Measurements from ENCODE around the gene LMNTD1.
"Not testable (repeated sequence)": the region's sequence is repeated elsewhere in the genome, so short reads cannot be mapped to it uniquely, and the experiment has no call there.

LMNTD1 gene

GRCh38 chr12:25553098-25553497, at the start of gene LMNTD1:
Gene LMNTD1, minus strand, starts transcription at chr12:25553283. Its CDS starts 324 bp downstream, at chr12:25552959.
- no peak for TF ChIP-seq CTCF (IDR thresholded peaks at IDR 0.05; ENCODE audit: low read depth, low read length)
- peak; percentile 84 for DNase-seq (ENCODE audit: low read depth, low spot score)
- in situ Hi-C loops (cut with HindIII; ENCODE audit: low sequenced_read_pairs), result no loop called here
- H3K4me3 ChIP-seq (ENCODE audit: low read depth, low read length), result no peak within 1 kb of the TSS

GRCh38 chr12:25598956-25599355, 45.9 kb upstream of the LMNTD1 start:
- in situ Hi-C loops (cut with HindIII; ENCODE audit: low sequenced_read_pairs), result no loop called here
- no peak for DNase-seq (ENCODE audit: low read depth, low spot score)
- no peak for TF ChIP-seq CTCF (IDR thresholded peaks at IDR 0.05; ENCODE audit: low read depth, low read length)
- no peak overlapping the region for H3K4me3 ChIP-seq (ENCODE audit: low read depth, low read length)

GRCh38 chr12:25595496-25595895, 42.4 kb upstream of the LMNTD1 start:
- DNase-seq (ENCODE audit: low read depth, low spot score); H3K4me3 ChIP-seq (ENCODE audit: low read depth, low read length); in situ Hi-C loops (cut with HindIII; ENCODE audit: low sequenced_read_pairs): not testable (repeated sequence)

GRCh38 chr12:25594376-25594775, 41.3 kb upstream of the LMNTD1 start:
- in situ Hi-C loops (cut with HindIII; ENCODE audit: low sequenced_read_pairs), result no loop called here
- no peak for DNase-seq (ENCODE audit: low read depth, low spot score)
- TF ChIP-seq CTCF (IDR thresholded peaks at IDR 0.05; ENCODE audit: low read depth, low read length), result no peak

GRCh38 chr12:25592725-25593495, 39.8 kb upstream of the LMNTD1 start:
- TF ChIP-seq CTCF (IDR thresholded peaks at IDR 0.05; ENCODE audit: low read depth, low read length), result no peak
- in situ Hi-C loops (cut with HindIII; ENCODE audit: low sequenced_read_pairs), result no loop called here
- DNase-seq (ENCODE audit: low read depth, low spot score), result no peak
- H3K4me3 ChIP-seq (ENCODE audit: low read depth, low read length), result no peak overlapping the region

More at GRCh38 chr12:25594376-25594775, 41.3 kb upstream of the LMNTD1 start:
- no peak overlapping the region for H3K4me3 ChIP-seq (ENCODE audit: low read depth, low read length)

GRCh38 chr12:25591144-25591543, 38.1 kb upstream of the LMNTD1 start:
- peak; percentile 30 for TF ChIP-seq CTCF (IDR thresholded peaks at IDR 0.05; ENCODE audit: low read depth, low read length)
- no peak overlapping the region for H3K4me3 ChIP-seq (ENCODE audit: low read depth, low read length)
- in situ Hi-C loops (cut with HindIII; ENCODE audit: low sequenced_read_pairs), result no loop called here
- no peak for DNase-seq (ENCODE audit: low read depth, low spot score)

- in situ Hi-C loops (cut with HindIII; ENCODE audit: low sequenced_read_pairs), result no loop called here
- H3K4me3 ChIP-seq (ENCODE audit: low read depth, low read length), result no peak overlapping the region
- no peak for TF ChIP-seq CTCF (IDR thresholded peaks at IDR 0.05; ENCODE audit: low read depth, low read length)
- no peak for DNase-seq (ENCODE audit: low read depth, low spot score)
Measured at GRCh38 chr12:25590011-25590721, 37.1 kb upstream of the LMNTD1 start.
